Thymus (tissue), 11 donors: Measurements from ENCODE around the gene RIC3. TPM values are rescaled to one million over a fixed set of nuclear protein-coding genes. Genes with fewer than 3 reads are reported as not detected.

Experiments used
- DNase-seq, 9 donors: peaks; one replicate each; pipeline ENCODE4 v3.0.0-alpha.2; 2013; ENCODE audit warnings: low spot score in 9 of 9, low read depth in 6 of 9, missing footprints in 1 of 9
- H3K27ac ChIP-seq, 2 donors: one replicate each; pipeline ENCODE4 v1.5.1; 2013; ENCODE audit warnings: control low read depth in 1 of 2, low read depth in 1 of 2, low read length in 1 of 2, mild to moderate bottlenecking in 1 of 2, moderate library complexity in 1 of 2
- H3K27me3 ChIP-seq, 2 donors: one replicate each; pipeline ENCODE4 v1.5.1; 2013; ENCODE audit warnings: low read length in 1 of 2; ENCODE audit not compliant: control insufficient read depth in 2 of 2, insufficient read depth in 1 of 2
- H3K36me3 ChIP-seq, 2 donors: one replicate each; pipeline ENCODE4 v1.5.1; 2013; ENCODE audit warnings: low read length in 1 of 2, mild to moderate bottlenecking in 1 of 2, moderate library complexity in 1 of 2; ENCODE audit not compliant: control insufficient read depth in 2 of 2, insufficient read depth in 2 of 2
- H3K4me1 ChIP-seq, 2 donors: one replicate each; pipeline ENCODE4 v1.5.1; 2013; ENCODE audit warnings: low read length in 2 of 2; ENCODE audit not compliant: control insufficient read depth in 2 of 2, insufficient read depth in 2 of 2
- H3K4me3 ChIP-seq, 2 donors: one replicate each; pipeline ENCODE4 v1.5.1; 2013; ENCODE audit warnings: low read length in 2 of 2, control low read depth in 1 of 2, mild to moderate bottlenecking in 1 of 2
- H3K9me3 ChIP-seq, 2 donors: one replicate each; pipeline ENCODE4 v1.5.1; 2013; ENCODE audit warnings: low read length in 1 of 2, mild to moderate bottlenecking in 1 of 2; ENCODE audit not compliant: control insufficient read depth in 2 of 2, insufficient read depth in 1 of 2
- WGBS: extraction: QIAGEN DNeasy Blood & Tissue Kit; methylation state at CpG from one replicate; pipeline ENCODE4 v1.1.7; 2013; 5-methylcytosine and 5-hydroxymethylcytosine counted together
- polyA plus RNA-seq: library from polyadenylated mRNA; stranded (reverse); fragments of 200-250 nt; gene quantifications from one replicate; pipeline ENCODE4 v1.2.3, GENCODE V29; 2013
- total RNA-seq: library from RNA; stranded (reverse); fragments of 120-200 nt; gene quantifications from one replicate; pipeline ENCODE4 v1.2.4, GENCODE V29; 2013
- donor health status: healthy.

RIC3 gene
- total and polyA plus RNA-seq, 2 donors: 3.3 to 15.7 TPM

DNA sequence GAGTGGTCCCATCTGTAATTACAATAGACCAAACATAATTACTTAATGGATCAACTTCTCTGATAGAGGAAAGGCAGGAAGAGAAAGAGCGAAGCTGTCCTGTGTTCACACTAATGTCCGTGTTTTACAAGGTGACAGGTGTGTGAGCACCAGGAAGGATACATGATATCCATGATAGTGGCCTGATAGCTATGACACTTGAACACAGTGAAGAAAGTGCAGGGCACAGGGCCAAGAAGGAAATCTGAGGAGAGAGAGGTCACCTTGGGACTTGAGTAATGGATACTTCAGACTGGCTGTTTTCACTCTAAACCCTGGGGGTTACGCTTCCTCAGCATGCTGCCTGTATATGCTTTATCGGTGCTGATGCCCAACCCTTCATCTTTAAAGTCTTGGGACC lies 58.4 kb downstream of the RIC3 start:
- WGBS: 94% methylated on average over 4 of the region's 4 CpGs
- no peaks in the 10 kb centered on the region for H3K4me1 ChIP-seq
- H3K36me3 ChIP-seq: no peaks in the 10 kb centered on the region
- no peak overlapping the region for H3K4me3 ChIP-seq
- peaks cover 1 to 8% of the 10 kb centered on the region in 2 donors for H3K9me3 ChIP-seq
- H3K27me3 ChIP-seq: no peaks in the 10 kb centered on the region
- no peak for DNase-seq
- no peak overlapping the region for H3K27ac ChIP-seq

DNA sequence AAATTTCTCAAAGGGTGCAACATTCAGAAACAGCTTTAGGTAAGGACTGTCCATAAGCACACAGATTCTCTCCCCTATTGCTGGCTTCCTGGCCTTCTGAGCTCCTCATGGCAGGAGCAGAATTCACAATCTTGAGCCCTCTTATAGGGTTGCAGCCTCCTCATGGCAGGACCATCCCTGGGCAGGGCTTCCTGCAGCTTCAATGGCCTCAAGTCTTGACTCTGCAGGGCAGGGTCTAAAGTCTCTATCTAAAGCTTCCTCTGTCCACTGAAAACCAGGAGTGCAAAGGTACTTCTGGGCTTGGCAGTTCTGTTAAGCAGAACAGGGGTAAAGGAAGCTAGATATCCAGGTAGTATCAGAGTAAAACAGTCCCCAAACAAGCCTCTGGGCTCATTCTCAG lies 59.1 kb downstream of the RIC3 start:
- no peak overlapping the region for H3K4me3 ChIP-seq
- H3K27me3 ChIP-seq: no peaks in the 10 kb centered on the region
- DNase-seq: no peak
- peaks cover 1 to 8% of the 10 kb centered on the region in 2 donors for H3K9me3 ChIP-seq
- H3K36me3 ChIP-seq: no peaks in the 10 kb centered on the region
- H3K4me1 ChIP-seq: no peaks in the 10 kb centered on the region
- H3K27ac ChIP-seq: no peak overlapping the region

DNA sequence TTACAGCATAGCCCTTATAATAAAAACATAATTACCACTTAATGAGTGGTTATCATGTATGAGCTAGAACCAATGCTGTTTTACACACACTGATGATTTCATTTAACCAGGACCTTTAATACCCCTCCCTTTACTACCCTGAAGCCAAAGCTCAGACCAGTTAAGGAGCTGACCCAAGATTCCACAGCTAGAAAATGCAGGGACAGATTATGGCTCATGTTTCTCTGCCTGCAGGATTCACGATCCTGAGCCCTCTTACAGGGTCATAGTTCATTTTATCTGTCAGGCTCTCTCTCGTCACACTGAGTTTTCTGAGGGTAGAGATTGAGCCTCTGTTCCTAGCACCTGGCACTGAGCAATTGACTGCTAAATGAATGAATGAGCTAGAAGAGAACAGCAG lies 60.4 kb downstream of the RIC3 start:
- DNase-seq: no peak
- H3K4me3 ChIP-seq: no peak overlapping the region
- H3K36me3 ChIP-seq: no peaks in the 10 kb centered on the region
- H3K27ac ChIP-seq: no peak overlapping the region
- WGBS: 93% methylated on average over 2 of the region's 2 CpGs
- H3K9me3 ChIP-seq: no peaks in the 10 kb centered on the region
- no peaks in the 10 kb centered on the region for H3K27me3 ChIP-seq
- no peaks in the 10 kb centered on the region for H3K4me1 ChIP-seq

DNA sequence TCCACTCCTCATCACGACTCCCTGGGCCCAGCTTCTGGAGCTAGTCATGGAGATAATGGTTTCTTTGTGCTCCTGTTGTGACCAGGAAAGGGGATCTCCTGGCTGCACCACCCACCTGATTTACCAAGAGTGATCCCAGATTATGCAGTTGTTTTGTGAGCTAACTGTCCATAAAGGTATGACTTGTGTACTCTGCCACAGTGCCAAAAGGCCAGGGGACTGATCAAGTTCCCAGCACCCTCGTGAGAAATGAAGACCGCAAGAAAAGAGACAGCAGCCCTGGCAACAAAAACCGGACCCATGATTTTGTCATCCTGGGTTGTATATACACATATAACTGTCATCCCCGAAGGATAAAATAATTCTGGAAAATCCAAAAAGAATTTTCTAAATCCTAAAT lies 61.2 kb downstream of the RIC3 start:
- Histone ChIP-seq H3K9me3 (no peaks in the 10 kb centered on the region), H3K4me1 (no peaks in the 10 kb centered on the region), H3K36me3 (no peaks in the 10 kb centered on the region), H3K27me3 (no peaks in the 10 kb centered on the region), H3K27ac (no peak overlapping the region), H3K4me3 (no peak overlapping the region)
- WGBS: 96% methylated on average over 5 of the region's 5 CpGs
- DNase-seq: no peak

DNA sequence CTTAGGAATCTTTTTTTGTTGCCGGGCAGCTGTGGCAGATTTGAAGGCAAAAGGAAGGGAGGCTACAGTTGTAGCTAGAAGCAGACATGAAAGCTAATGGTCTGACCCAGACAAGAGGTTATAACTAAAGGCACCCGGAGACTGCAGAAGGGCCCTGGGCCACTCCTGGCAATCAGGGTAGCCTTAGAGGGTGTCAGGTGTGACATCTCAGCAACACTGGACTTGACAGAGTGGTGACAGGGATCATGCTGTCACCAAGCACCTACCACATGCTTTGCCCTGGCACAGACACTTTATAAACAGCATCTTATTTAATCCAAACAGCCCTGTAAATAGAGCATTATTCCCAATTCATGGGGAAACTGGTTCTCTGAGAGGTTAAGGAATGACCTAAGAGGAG lies 62.1 kb downstream of the RIC3 start:
- Histone ChIP-seq H3K9me3 (no peaks in the 10 kb centered on the region), H3K4me3 (no peak overlapping the region), H3K27me3 (no peaks in the 10 kb centered on the region), H3K27ac (no peak overlapping the region), H3K4me1 (no peaks in the 10 kb centered on the region), H3K36me3 (no peaks in the 10 kb centered on the region)
- WGBS: 94% methylated on average over 2 of the region's 2 CpGs
- DNase-seq: no peak

DNA sequence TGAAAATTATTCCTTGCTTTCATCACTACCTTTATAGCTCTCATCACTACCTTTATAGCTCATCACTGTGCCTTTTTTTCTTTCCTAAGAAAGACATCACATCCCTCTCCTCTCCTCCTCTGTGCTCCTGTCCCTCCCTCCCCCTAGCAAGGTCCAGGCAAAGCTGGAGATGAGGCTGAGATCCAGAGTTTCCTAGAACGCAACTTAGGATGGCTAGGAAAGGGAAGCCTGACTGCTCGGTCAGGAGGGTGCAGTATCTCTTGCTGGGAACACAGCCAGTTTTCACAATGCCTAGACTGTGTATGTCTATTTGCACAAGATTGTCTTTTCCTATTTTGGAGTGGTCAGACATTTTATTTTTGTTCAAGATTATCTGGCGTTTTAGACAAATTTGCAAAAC lies 63.2 kb downstream of the RIC3 start:
- Histone ChIP-seq H3K27ac (no peak overlapping the region), H3K9me3 (no peaks in the 10 kb centered on the region), H3K4me1 (no peaks in the 10 kb centered on the region), H3K36me3 (no peaks in the 10 kb centered on the region), H3K27me3 (no peaks in the 10 kb centered on the region), H3K4me3 (no peak overlapping the region)
- DNase-seq: no peak
- WGBS: 95% methylated on average over 3 of the region's 3 CpGs

DNA sequence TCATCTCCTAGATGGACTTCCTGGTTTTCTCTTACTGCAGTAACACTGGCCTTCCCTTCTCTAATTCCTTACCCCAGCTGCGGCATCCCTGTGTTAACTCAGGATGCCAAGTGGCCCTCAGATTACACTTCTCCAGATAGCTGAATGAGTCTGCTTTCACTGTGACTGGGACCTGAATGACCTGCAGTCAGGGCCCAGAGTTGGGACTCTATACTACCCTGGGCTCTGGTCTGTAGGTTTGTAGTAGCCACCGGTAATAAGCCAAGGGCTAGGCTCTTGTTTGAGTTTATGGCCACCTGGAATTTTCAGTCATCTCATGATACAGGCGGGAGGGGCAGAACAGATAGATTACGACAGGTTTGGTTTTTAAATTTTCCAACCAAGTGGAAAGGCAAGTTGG lies 63.7 kb downstream of the RIC3 start:
- H3K9me3 ChIP-seq: no peaks in the 10 kb centered on the region
- no peaks in the 10 kb centered on the region for H3K27me3 ChIP-seq
- 83% methylated on average over 4 of the region's 4 CpGs for WGBS
- no peaks in the 10 kb centered on the region for H3K36me3 ChIP-seq
- no peaks in the 10 kb centered on the region for H3K4me1 ChIP-seq
- H3K4me3 ChIP-seq: no peak overlapping the region
- no peak overlapping the region for H3K27ac ChIP-seq
- DNase-seq: no peak

DNA sequence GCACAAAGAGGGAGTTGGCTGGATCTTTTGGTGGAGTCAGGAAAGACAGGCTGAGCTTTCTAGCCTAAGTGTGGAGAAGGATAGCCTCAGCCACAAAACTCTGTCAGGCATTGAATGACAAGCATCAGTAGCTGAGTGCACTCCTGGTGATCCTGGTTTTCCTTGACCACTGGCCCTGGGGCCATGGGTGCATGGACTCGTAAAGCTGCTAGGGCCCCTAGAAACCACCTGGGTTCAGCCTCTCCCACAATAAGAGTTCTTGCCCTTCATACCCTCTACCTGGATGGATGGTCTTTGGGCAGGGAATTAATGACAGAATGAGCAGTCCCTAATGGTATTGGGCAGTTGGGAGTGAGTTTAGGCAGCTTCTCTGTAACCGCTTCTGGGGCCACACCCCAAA lies 64.9 kb downstream of the RIC3 start:
- no peaks in the 10 kb centered on the region for H3K36me3 ChIP-seq
- no peak overlapping the region for H3K4me3 ChIP-seq
- H3K27me3 ChIP-seq: no peaks in the 10 kb centered on the region
- no peak for DNase-seq
- no peaks in the 10 kb centered on the region for H3K9me3 ChIP-seq
- WGBS: 95% methylated on average over 2 of the region's 2 CpGs
- no peak overlapping the region for H3K27ac ChIP-seq
- H3K4me1 ChIP-seq: no peaks in the 10 kb centered on the region

DNA sequence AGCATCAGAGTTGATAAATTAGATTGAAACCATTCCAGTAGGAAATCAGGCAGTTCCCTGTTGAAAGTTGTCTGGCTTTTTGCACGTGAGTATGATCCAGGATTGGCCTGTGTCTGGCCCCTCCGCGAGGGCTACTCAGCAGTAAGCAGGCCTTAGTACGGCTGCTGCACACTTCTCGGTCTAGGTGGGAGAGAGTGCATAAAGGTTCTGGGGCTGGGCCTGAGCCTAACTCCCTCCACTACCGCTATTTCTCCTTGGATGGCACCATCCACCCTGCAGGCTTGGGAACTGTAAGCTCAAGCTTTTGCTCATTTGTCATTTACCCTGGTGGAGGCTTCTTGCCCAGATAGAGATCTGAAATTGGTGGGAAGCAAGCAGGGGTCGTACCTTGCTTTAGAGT lies 65.9 kb downstream of the RIC3 start:
- Histone ChIP-seq H3K9me3 (no peaks in the 10 kb centered on the region), H3K4me3 (no peak overlapping the region)
- WGBS: 97% methylated on average over 7 of the region's 7 CpGs

DNA sequence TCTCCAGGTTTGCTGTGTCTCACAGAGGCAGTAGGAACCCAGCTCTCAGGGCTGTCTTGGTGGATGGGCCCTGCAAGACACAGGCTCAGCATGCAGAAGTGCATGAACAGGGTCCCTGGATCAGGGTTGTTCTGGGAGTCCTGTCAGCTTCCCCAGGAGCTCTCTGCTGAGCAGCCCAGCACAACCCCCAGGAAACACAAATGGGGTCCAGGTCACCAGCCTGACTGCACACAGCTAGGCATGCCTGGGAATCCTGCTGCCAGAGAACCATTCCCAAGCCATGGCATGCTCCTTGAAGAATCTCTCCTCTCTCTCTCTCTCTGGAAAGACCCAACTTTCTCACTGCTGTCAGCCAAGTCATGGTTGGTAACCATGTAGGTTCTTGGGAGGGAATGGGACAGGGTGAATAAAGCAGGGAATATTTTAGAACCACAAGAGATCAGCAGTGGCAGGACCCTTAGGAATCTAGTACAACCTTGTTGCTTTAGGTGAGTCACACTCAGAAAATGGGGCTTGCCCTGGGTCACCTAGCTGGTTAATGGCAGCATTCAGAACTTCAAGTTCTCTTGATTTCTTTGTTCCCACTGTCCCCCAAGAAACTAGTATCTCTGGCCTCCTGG lies 66.4 kb downstream of the RIC3 start:
- H3K36me3 ChIP-seq: no peaks in the 10 kb centered on the region
- H3K4me1 ChIP-seq: no peaks in the 10 kb centered on the region
- H3K9me3 ChIP-seq: no peaks in the 10 kb centered on the region
- H3K27ac ChIP-seq: no peak overlapping the region
- no peak overlapping the region for H3K4me3 ChIP-seq
- no peak for DNase-seq
- no peaks in the 10 kb centered on the region for H3K27me3 ChIP-seq

More for the DNA sequence above, 65.9 kb downstream of the RIC3 start:
- no peaks in the 10 kb centered on the region for H3K36me3 ChIP-seq
- DNase-seq: no peak
- no peaks in the 10 kb centered on the region for H3K27me3 ChIP-seq
- H3K4me1 ChIP-seq: no peaks in the 10 kb centered on the region
- H3K27ac ChIP-seq: no peak overlapping the region
